Stomach smooth muscle (tissue), 2 donors: ENCODE data around the gene ESAM.
A peak's percentile ranks its signal among the peaks of the same experiment; 100 is the strongest.
"Not testable (repeated sequence)": the region's sequence is repeated elsewhere in the genome, so short reads cannot be mapped to it uniquely, and the experiment has no call there.

Experiments
- H3K27ac ChIP-seq: one replicate; pipeline ENCODE4 v1.7.0; 2013; ENCODE audit warnings: mild to moderate bottlenecking, low read length, inconsistent platforms
- H3K27me3 ChIP-seq, 2 donors: one replicate each; pipeline ENCODE4 v1.7.0; 2013; ENCODE audit warnings: low read length in 2 of 2; ENCODE audit not compliant: insufficient read depth in 2 of 2, control insufficient read depth in 1 of 2
- H3K36me3 ChIP-seq, 2 donors: one replicate each; pipeline ENCODE4 v1.7.0; 2013; ENCODE audit warnings: low read length in 2 of 2; ENCODE audit not compliant: control insufficient read depth in 2 of 2, insufficient read depth in 2 of 2
- H3K4me1 ChIP-seq: one replicate; pipeline ENCODE4 v1.7.0; 2013; ENCODE audit warnings: low read length; ENCODE audit not compliant: control insufficient read depth, insufficient read depth
- H3K4me3 ChIP-seq, 2 donors: one replicate each; pipeline ENCODE4 v1.7.0; 2013; ENCODE audit warnings: low read length in 2 of 2
- H3K9ac ChIP-seq, 2 donors: one replicate each; pipeline ENCODE4 v1.7.0; 2013; ENCODE audit warnings: low read length in 2 of 2, mild to moderate bottlenecking in 1 of 2
- H3K9me3 ChIP-seq, 2 donors: one replicate each; pipeline ENCODE4 v1.7.0; 2013; ENCODE audit warnings: low read length in 2 of 2; ENCODE audit not compliant: control insufficient read depth in 2 of 2
- donor health status: healthy.
- donor health status: Pancreatic carcinoma.

Gene ESAM

DNA sequence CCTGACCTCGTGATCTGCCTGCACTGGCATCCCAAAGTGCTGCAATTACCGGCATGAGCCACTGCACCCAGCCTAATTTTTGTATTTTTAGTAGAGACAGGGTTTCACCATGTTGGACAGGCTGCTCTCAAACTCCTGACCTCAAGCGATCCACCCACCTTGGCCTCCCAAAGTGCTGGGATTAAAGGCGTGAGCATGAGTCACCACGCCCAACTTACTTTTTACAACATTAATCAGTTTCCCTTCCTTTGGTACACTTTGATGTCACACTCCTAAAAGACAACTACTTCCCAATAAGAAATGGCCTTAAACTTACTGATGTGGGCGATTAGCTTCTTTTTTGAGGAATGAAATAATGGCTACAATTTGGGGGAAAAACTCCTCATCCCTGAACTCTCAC lies 8.9 kb upstream of the ESAM start:
- H3K4me3 ChIP-seq, result not testable (repeated sequence)

DNA sequence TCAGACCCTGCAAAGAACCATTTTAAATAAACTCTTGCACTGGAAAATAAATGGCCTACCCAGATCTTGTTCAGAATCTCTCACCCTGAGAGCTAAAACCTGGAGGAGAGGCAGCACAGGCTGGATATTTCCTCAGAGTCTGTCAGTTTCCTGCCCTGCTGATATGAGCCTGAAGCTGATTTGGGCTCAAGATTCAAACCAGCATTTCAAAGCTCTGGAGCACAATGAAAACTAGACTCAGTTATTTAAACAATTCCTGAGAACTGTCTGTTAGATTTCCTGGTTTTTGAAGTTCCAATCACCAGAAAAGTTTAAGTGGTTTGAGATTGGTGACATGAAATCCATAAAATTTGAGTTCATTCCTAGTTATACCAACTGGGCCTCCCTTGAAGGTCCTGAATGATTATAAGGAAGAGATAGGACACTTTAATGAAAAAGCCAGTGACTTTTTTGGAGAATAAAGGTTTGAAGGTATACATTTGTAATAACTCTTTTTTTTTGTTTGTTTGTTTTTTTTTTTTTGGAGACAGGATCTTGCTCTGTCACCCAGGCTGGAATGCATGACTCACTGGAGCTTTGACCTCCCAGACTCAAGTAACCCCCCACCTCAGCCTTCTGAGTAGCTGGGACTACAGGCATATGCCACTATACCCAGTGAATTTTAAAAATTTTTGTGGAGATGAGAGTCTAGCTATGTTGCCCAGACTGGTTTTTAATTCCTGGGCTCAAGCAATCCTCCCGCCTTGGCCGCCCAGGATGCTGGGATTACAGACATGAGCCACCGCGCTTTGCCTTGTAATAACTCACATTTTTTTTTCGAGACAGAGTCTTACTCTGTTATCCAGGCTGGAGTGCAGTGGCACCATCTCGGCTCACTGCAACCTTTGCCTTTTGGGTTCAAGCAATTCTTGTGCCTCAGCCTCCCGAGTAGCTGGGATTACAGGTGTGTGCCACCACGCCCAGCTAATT lies 8.0 kb upstream of the ESAM start:
- Histone ChIP-seq H3K27ac (no peak overlapping the region), H3K9me3 (no peaks in the 10 kb centered on the region), H3K9ac (no peak overlapping the region), H3K4me1 (no peaks in the 10 kb centered on the region), H3K27me3 (no peaks in the 10 kb centered on the region), H3K4me3 (no peak overlapping the region), H3K36me3 (peaks cover 10 to 17% of the 10 kb centered on the region in 2 donors)

More for the DNA sequence above, 8.9 kb upstream of the ESAM start:
- H3K27me3 ChIP-seq, H3K9ac ChIP-seq, H3K4me1 ChIP-seq, H3K27ac ChIP-seq, H3K9me3 ChIP-seq: not testable (repeated sequence)
- H3K36me3 ChIP-seq, result peaks cover 10 to 17% of the 10 kb centered on the region in 2 donors

GRCh38 chr11:124768914-124769313 lies 6.8 kb upstream of the ESAM start:
- Histone ChIP-seq H3K27ac (no peak overlapping the region), H3K4me1 (no peaks in the 10 kb centered on the region), H3K9me3 (no peaks in the 10 kb centered on the region), H3K9ac (no peak overlapping the region), H3K4me3 (no peak overlapping the region), H3K36me3 (peaks cover 10 to 20% of the 10 kb centered on the region in 2 donors), H3K27me3 (no peaks in the 10 kb centered on the region)

GRCh38 chr11:124766156-124766555 lies 4.1 kb upstream of the ESAM start:
- H3K36me3 ChIP-seq, result peaks cover 10 to 16% of the 10 kb centered on the region in 2 donors
- H3K27ac ChIP-seq, result no peak overlapping the region
- no peak overlapping the region for H3K9ac ChIP-seq
- H3K9me3 ChIP-seq, result no peaks in the 10 kb centered on the region
- peaks cover 18% of the 10 kb centered on the region for H3K4me1 ChIP-seq
- no peak overlapping the region for H3K4me3 ChIP-seq
- peaks cover 8 to 19% of the 10 kb centered on the region in 2 donors for H3K27me3 ChIP-seq

- Histone ChIP-seq H3K4me3 (peak overlapping the region; percentile 49 to 77), H3K27me3 (peaks cover 33 to 47% of the 10 kb centered on the region in 2 donors), H3K9me3 (no peaks in the 10 kb centered on the region), H3K9ac (no peak overlapping the region), H3K27ac (no peak overlapping the region), H3K36me3 (peaks cover 10 to 12% of the 10 kb centered on the region in 2 donors), H3K4me1 (peaks cover 37% of the 10 kb centered on the region)
These were observed 1.3 kb upstream of the ESAM start for GRCh38 chr11:124763156-124763947.

DNA sequence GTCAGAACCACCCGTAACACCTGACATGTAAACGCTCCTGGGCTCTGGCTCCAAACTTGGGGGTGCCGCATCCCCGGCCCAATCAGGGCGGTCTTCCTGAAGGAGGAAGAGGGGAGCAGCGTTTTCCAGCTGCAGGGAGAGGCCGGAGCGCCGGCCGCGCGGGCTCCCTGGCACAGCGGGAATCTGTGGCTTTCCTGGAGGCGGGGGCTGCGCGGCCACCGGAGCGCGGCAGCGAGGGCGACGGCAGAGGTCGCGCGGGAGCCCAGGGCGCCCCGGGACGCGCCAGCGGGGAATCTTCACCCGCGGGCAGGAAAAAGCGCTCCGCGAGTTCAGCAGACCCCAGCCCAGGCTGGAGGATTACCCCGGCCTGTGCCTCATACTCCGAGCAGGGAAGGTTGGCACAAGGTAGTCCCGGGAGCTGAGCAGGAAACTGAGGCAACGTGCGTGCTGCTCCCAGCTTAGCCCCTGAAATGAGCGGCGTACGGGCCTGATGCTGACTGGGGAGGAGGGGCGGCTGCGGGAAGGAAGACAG lies 600 bp upstream of the ESAM start:
- Histone ChIP-seq H3K27ac (no peak overlapping the region), H3K9ac (peak overlapping the region in 1 of 2 donors; percentile 13), H3K4me1 (peaks cover 42% of the 10 kb centered on the region), H3K9me3 (no peaks in the 10 kb centered on the region), H3K4me3 (peak overlapping the region; percentile 49 to 77), H3K27me3 (peaks cover 37 to 53% of the 10 kb centered on the region in 2 donors), H3K36me3 (peaks cover 8 to 12% of the 10 kb centered on the region in 2 donors)

DNA sequence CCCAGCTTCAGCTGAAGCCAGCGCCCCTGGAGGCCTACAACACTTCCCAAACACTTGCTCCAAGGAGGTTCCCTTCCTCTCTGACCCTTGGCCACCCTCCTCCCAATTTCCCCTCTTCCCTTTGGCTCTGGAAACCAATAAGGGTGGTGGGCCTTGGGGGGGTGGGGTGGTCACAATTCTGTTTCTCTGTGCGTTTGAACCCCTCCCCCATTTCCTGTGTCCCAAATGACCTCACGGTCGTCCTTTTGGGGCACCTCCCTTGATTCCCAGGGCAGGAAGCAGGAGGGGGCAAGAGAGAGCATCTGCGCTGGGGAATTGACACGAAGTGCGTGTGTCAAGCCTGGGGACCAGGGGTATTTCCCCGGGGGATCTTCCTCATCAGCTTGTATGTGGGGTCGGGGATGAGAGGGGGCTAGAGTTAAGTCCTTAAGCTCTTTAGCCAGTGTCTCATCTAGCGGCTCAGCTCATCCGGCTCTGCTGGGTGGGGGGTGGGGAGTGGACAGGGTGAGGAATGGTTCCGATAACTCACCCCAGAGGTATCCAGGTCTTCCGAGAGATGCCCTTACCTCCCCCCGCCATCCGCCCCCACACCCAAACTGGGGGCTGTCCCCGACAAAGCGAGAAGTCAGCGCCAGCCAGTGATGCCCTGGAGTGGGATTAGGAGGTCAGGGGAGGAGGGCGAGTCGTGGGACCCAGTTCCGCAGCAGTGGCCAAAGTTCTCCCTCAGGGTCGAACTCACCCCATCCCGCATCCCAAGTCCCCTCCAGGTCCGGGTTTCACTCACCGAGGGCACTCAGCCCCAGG lies 587 bp downstream of the ESAM start:
- no peaks in the 10 kb centered on the region for H3K9me3 ChIP-seq
- peaks cover 43% of the 10 kb centered on the region for H3K4me1 ChIP-seq
- peak overlapping the region in 1 of 2 donors; percentile 77 for H3K4me3 ChIP-seq
- peak overlapping the region; percentile 22 to 36 for H3K9ac ChIP-seq
- H3K27ac ChIP-seq, result peak overlapping the region; percentile 69
- peaks cover 2 to 4% of the 10 kb centered on the region in 2 donors for H3K36me3 ChIP-seq
- H3K27me3 ChIP-seq, result peaks cover 47 to 64% of the 10 kb centered on the region in 2 donors

DNA sequence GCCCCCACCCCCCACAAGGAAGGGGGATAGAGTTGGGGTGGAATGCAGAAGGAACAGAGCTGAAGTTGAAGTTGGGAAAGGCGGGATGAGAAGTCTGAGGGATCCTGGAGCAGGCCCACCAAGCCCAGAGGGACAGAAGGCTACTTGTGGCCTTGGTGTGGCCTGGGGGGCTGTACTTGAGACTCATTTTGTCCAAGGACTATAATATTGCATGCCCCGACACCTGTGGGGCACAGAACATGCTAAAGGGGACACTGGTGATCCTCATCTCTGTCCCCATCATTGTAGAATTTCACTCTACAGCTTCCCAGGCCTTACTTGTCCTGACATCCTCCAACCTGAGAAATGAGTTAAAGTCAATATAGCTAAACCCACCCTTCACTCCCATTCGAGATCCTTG lies 1.3 kb downstream of the ESAM start:
- Histone ChIP-seq H3K9ac (peak overlapping the region; percentile 36 to 45), H3K4me1 (peaks cover 43% of the 10 kb centered on the region), H3K36me3 (peaks cover 0 to 4% of the 10 kb centered on the region in 2 donors), H3K27ac (peak overlapping the region; percentile 55), H3K27me3 (peaks cover 53 to 67% of the 10 kb centered on the region in 2 donors), H3K4me3 (peak overlapping the region; percentile 46 to 77), H3K9me3 (no peaks in the 10 kb centered on the region)

- Histone ChIP-seq H3K27me3 (peaks cover 53 to 67% of the 10 kb centered on the region in 2 donors), H3K27ac (peak overlapping the region; percentile 55), H3K4me1 (peaks cover 43% of the 10 kb centered on the region), H3K9me3 (no peaks in the 10 kb centered on the region), H3K9ac (peak overlapping the region in 1 of 2 donors; percentile 45), H3K4me3 (peak overlapping the region; percentile 46 to 77), H3K36me3 (peaks cover 0 to 4% of the 10 kb centered on the region in 2 donors)
These were observed 1.9 kb downstream of the ESAM start for GRCh38 chr11:124760205-124760652.
